SK-N-SH (cell line): Measurements from ENCODE around the gene MCRIP2. TPM values are rescaled to one million over a fixed set of nuclear protein-coding genes. Genes with fewer than 3 reads are reported as not detected.

Experiments used
- CTCF ChIA-PET: fragments of 300-600, 350-600 bp; formaldehyde crosslinking; extraction: SDS; loops from one replicate; lab custom pipeline; 2021; lab: Yijun Ruan, JAX
- POLR2A ChIA-PET: fragments of 350-600 bp; sonication (Branson Sonifier 250); formaldehyde crosslinking; extraction: SDS; loops from one replicate; lab custom pipeline; 2020; ENCODE audit warnings: antibody characterized with exemption, inconsistent platforms; lab: Yijun Ruan, JAX
- DNase-seq: peaks from one replicate; pipeline ENCODE4 v3.0.0; 2012
- H2AFZ ChIP-seq: fragments of 200-600 bp; sonication (generic); 2 replicates; pipeline ENCODE4 v1.8.1; 2016; ENCODE audit warnings: antibody characterized with exemption, mild to moderate bottlenecking, low read depth
- H3F3A ChIP-seq: fragments of 200-600 bp; sonication (generic); replicated peaks from 2 replicates; pipeline ENCODE3; 2016; ENCODE audit warnings: antibody characterized with exemption, mild to moderate bottlenecking; ENCODE audit not compliant: insufficient read depth
- H3K27ac ChIP-seq, 2 experiments: fragments of 200-500 bp in 1 of 2; fragments of 200-600 bp in 1 of 2; sonication (Bioruptor generic) in 1 of 2; sonication (generic), shearing (Covaris generic) in 1 of 2; 2 replicates each; pipeline versions ENCODE4 v1.5.1 to v1.6.1; 2014 to 2016; ENCODE audit warnings: low read depth in 2 of 2, inconsistent platforms in 1 of 2, low read length in 1 of 2, mild to moderate bottlenecking in 1 of 2, mixed read lengths in 1 of 2
- H3K27me3 ChIP-seq: fragments of 200-600 bp; sonication (generic), shearing (Covaris generic); 2 replicates; pipeline ENCODE4 v1.6.1; 2016; ENCODE audit warnings: mixed run types; ENCODE audit not compliant: insufficient read depth
- H3K36me3 ChIP-seq, 2 experiments: fragments of 200-500 bp in 1 of 2; fragments of 200-600 bp in 1 of 2; sonication (Bioruptor generic) in 1 of 2; sonication (generic) in 1 of 2; replicated peaks in 1 of 2; 2 replicates each; pipeline versions ENCODE3 to v1.5.1; 2014 to 2016; ENCODE audit warnings: low read length in 1 of 2, mild to moderate bottlenecking in 1 of 2; ENCODE audit not compliant: insufficient read depth in 2 of 2, control insufficient read depth in 1 of 2
- H3K4me1 ChIP-seq, 2 experiments: fragments of 200-500 bp in 1 of 2; fragments of 200-600 bp in 1 of 2; sonication (Bioruptor generic) in 1 of 2; sonication (generic), shearing (Covaris generic) in 1 of 2; 2 replicates each; pipeline versions ENCODE4 v1.5.1 to v1.6.1; 2014 to 2016; ENCODE audit warnings: low read depth in 1 of 2, low read length in 1 of 2, mixed run types in 1 of 2; ENCODE audit not compliant: insufficient read depth in 2 of 2, control insufficient read depth in 1 of 2
- H3K4me2 ChIP-seq: fragments of 200-600 bp; sonication (generic), shearing (Covaris generic); 2 replicates; pipeline ENCODE4 v1.6.1; 2017; ENCODE audit warnings: mixed run types
- H3K4me3 ChIP-seq, 2 experiments: fragments of 200-500 bp in 1 of 2; fragments of 200-600 bp in 1 of 2; sonication (Bioruptor generic) in 1 of 2; sonication (generic), shearing (Covaris generic) in 1 of 2; 2 replicates each; pipeline versions ENCODE4 v1.5.1 to v1.8.1; 2014 to 2016; ENCODE audit warnings: low read depth in 2 of 2, inconsistent platforms in 1 of 2, low read length in 1 of 2, mild to moderate bottlenecking in 1 of 2, mixed read lengths in 1 of 2, moderate library complexity in 1 of 2
- H3K79me2 ChIP-seq: fragments of 200-600 bp; sonication (generic); 2 replicates; pipeline ENCODE4 v1.8.1; 2017; ENCODE audit warnings: mild to moderate bottlenecking; ENCODE audit not compliant: insufficient read depth
- H3K9ac ChIP-seq: fragments of 200-600 bp; sonication (generic); 2 replicates; pipeline ENCODE4 v1.6.1; 2017; ENCODE audit warnings: mixed run types
- H3K9me2 ChIP-seq: fragments of 200-600 bp; sonication (generic); 2 replicates; pipeline ENCODE4 v1.6.1; 2017; ENCODE audit warnings: mixed run types
- H3K9me3 ChIP-seq: fragments of 200-600 bp; sonication (generic); 2 replicates; pipeline ENCODE4 v1.6.1; 2017; ENCODE audit warnings: mixed run types, mild to moderate bottlenecking, moderate library complexity
- H4K20me1 ChIP-seq: fragments of 200-600 bp; sonication (generic); 2 replicates; pipeline ENCODE4 v1.6.1; 2017; ENCODE audit warnings: mild to moderate bottlenecking, mixed run types; ENCODE audit not compliant: insufficient read depth
- ELF1 ChIP-seq: IDR thresholded peaks from 2 replicates; pipeline ENCODE4 v1.4.0; 2012
- EP300 ChIP-seq, 2 experiments: IDR thresholded peaks; 2 replicates each; pipeline versions ENCODE4 v1.4.0 to v1.6.1; 2012; ENCODE audit warnings: borderline replicate concordance in 1 of 2, low read depth in 1 of 2, low read length in 1 of 2
- EZH2phosphoT487 ChIP-seq: fragments of 200-600 bp; sonication (generic); IDR thresholded peaks from 2 replicates; pipeline ENCODE4 v1.6.1; 2017; ENCODE audit warnings: low read depth, mixed run types, mild to moderate bottlenecking, antibody characterized with exemption, moderate library complexity, borderline replicate concordance
- FOSL2 ChIP-seq: IDR thresholded peaks from 2 replicates; pipeline ENCODE4 v1.4.0; 2012; ENCODE audit warnings: low read depth, mild to moderate bottlenecking, moderate library complexity, borderline replicate concordance
- NRF1 ChIP-seq: IDR thresholded peaks from 2 replicates; pipeline ENCODE4 v1.6.1; 2012; ENCODE audit warnings: low read depth, mild to moderate bottlenecking, low read length
- POLR2AphosphoS5 ChIP-seq: IDR thresholded peaks from 2 replicates; pipeline ENCODE4 v1.6.1; 2012; ENCODE audit warnings: low read depth, low read length
- RCOR1 ChIP-seq: fragments of 150-350 bp; IDR thresholded peaks from 2 replicates; pipeline ENCODE4 v1.6.1; 2017; ENCODE audit warnings: antibody characterized with exemption, low read length
- TEAD4 ChIP-seq: IDR thresholded peaks from 2 replicates; pipeline ENCODE4 v1.4.0; 2012; ENCODE audit warnings: mild to moderate bottlenecking, borderline replicate concordance; ENCODE audit not compliant: insufficient read depth
- USF2 ChIP-seq: fragments of 150-350 bp; IDR thresholded peaks from 2 replicates; pipeline ENCODE4 v1.6.1; 2017; ENCODE audit warnings: antibody characterized with exemption, low read length, low read depth, borderline replicate concordance
- WGBS: methylation state at CpG from one replicate; pipeline ENCODE4 v1.1.6; 2017; ENCODE audit warnings: low lambda C conversion rate; 5-methylcytosine and 5-hydroxymethylcytosine counted together
- polyA plus RNA-seq, 3 experiments: library from polyadenylated mRNA; depleted of rRNA; stranded (reverse); fragments of >200 nt; gene quantifications; 2 replicates each; pipeline ENCODE4 v1.2.3, GENCODE V29; 2012
- TF ChIP-seq, protein P1 (sequence below): IDR thresholded peaks from 2 replicates; pipeline ENCODE4 v1.4.0; 2012; ENCODE audit warnings: low read depth
- TF ChIP-seq, protein P2 (sequence below): IDR thresholded peaks from 2 replicates; pipeline ENCODE4 v1.4.0; 2012; ENCODE audit warnings: low read depth, borderline replicate concordance
- TF ChIP-seq, protein P3 (sequence below): fragments of 150-350 bp; IDR thresholded peaks from 2 replicates; pipeline ENCODE4 v1.6.1; 2016; ENCODE audit warnings: mild to moderate bottlenecking, low read depth, low read length

The MCRIP2 gene
- polyA plus RNA-seq, 1 of the 3 experiments (the other 2 are of a cell fraction): 36.9 TPM

- TF ChIP-seq, protein P1, sequence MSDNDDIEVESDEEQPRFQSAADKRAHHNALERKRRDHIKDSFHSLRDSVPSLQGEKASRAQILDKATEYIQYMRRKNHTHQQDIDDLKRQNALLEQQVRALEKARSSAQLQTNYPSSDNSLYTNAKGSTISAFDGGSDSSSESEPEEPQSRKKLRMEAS: no peak
Measured at GRCh38 chr16:634051-634670, 7.5 kb upstream of the MCRIP2 start (continued).

- no peak for DNase-seq
- H3K27me3 ChIP-seq: no peaks in the 10 kb centered on the region
- no peak for TF ChIP-seq USF2
- TF ChIP-seq EZH2phosphoT487: no peak
- TF ChIP-seq ELF1: no peak
- TF ChIP-seq, protein P2, sequence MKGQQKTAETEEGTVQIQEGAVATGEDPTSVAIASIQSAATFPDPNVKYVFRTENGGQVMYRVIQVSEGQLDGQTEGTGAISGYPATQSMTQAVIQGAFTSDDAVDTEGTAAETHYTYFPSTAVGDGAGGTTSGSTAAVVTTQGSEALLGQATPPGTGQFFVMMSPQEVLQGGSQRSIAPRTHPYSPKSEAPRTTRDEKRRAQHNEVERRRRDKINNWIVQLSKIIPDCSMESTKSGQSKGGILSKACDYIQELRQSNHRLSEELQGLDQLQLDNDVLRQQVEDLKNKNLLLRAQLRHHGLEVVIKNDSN: no peak
- no peak for TF ChIP-seq POLR2AphosphoS5
- TF ChIP-seq, protein P3, sequence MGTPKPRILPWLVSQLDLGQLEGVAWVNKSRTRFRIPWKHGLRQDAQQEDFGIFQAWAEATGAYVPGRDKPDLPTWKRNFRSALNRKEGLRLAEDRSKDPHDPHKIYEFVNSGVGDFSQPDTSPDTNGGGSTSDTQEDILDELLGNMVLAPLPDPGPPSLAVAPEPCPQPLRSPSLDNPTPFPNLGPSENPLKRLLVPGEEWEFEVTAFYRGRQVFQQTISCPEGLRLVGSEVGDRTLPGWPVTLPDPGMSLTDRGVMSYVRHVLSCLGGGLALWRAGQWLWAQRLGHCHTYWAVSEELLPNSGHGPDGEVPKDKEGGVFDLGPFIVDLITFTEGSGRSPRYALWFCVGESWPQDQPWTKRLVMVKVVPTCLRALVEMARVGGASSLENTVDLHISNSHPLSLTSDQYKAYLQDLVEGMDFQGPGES: no peak
- no peak for TF ChIP-seq RCOR1
- TF ChIP-seq EP300 (IDR thresholded peaks at IDR 0.05; ENCODE audit: borderline replicate concordance in 1 of 2, low read depth in 1 of 2, low read length in 1 of 2): no peak
- no peak for TF ChIP-seq NRF1
- no peak for TF ChIP-seq TEAD4
- TF ChIP-seq FOSL2: no peak
- H4K20me1 ChIP-seq: no peaks in the 10 kb centered on the region; the same call in 1 of the 2 replicates
- peak overlapping the region; percentile 90 for H3K4me2 ChIP-seq
- H3K9ac ChIP-seq: peak overlapping the region; percentile 90
- H3K4me3 ChIP-seq: peak overlapping the region; percentile 78 to 87; a peak in 3 of 4 replicates
- H3K79me2 ChIP-seq: peaks cover 12% of the 10 kb centered on the region; the same call in 1 of the 2 replicates
- H3K4me1 ChIP-seq: peaks cover 0 to 41% of the 10 kb centered on the region in 2 experiments; a peak in 1 of 4 replicates
- peaks cover 13% of the 10 kb centered on the region for H3F3A ChIP-seq
- H3K9me3 ChIP-seq: no peaks in the 10 kb centered on the region
- WGBS: 96% methylated on average over 5 of the region's 7 CpGs
- ChIA-PET POLR2A (no interaction called here), CTCF (interaction anchor here (1.4 kb wide), 1 partner anchor 50 kb away, joined by 5 read pairs; no protein-coding TSS in a partner anchor)
- H3K36me3 ChIP-seq: peaks cover 0 to 16% of the 10 kb centered on the region in 2 experiments
- no peak overlapping the region; a peak in 1 of 4 replicates for H3K27ac ChIP-seq
- no peaks in the 10 kb centered on the region for H3K9me2 ChIP-seq
- H2AFZ ChIP-seq: no peak overlapping the region
Measured at GRCh38 chr16:634996-635395, 6.6 kb upstream of the MCRIP2 start.
